ENCODE results near the gene FUT3. TPM values are rescaled to one million over a fixed set of nuclear protein-coding genes. Genes with fewer than 3 reads are reported as not detected.

The FUT3 gene
- total RNA-seq, 1 experiment from 2014 or later: 2.6 TPM

- H3K9ac ChIP-seq (ENCODE audit: low read length): peak overlapping the region; percentile 96
- H3K4me2 ChIP-seq (ENCODE audit: low read length): peak overlapping the region; percentile 96
- intact Hi-C loops (cut with micrococcal nuclease): loop anchor here (1.0 to 2.0 kb wide), 2 partner anchors 22 to 78 kb away; partner anchors contain the start of gene VMAC
- H3K27ac ChIP-seq (ENCODE audit: low read depth, low read length): peak overlapping the region; percentile 92
- peaks cover 15 to 38% of the 10 kb centered on the region in 2 experiments for H3K4me1 ChIP-seq (ENCODE audit: control insufficient read depth in 1 of 2, insufficient read depth in 2 of 2, low read length in 2 of 2)
- RAD21 ChIA-PET (ENCODE audit: low non-redundant PET in 1 of 2, low total read pairs in 2 of 2, uncharacterized antibody in 2 of 2, unreplicated experiment in 2 of 2): no interaction called here
- no peaks in the 10 kb centered on the region for H3K36me3 ChIP-seq (ENCODE audit: control insufficient read depth in 1 of 2, insufficient read depth in 2 of 2, low read length in 2 of 2)
- ATAC-seq (peak; percentile 26), DNase-seq (ENCODE audit: low read depth, low spot score) (peak; percentile 74)
- POLR2A ChIA-PET: interaction anchor here (2.4 to 2.9 kb wide), 4 partner anchors 14 to 77 kb away, joined by 14 to 34 read pairs (median 25); partner anchors contain the start of genes DUS3L, FUT6, NDUFA11 and NRTN
- no peaks in the 10 kb centered on the region for H3K27me3 ChIP-seq (ENCODE audit: insufficient read depth, low read length)
- no peaks in the 10 kb centered on the region for H3K79me2 ChIP-seq (ENCODE audit: insufficient read depth, low read length)
- H3K9me3 ChIP-seq (ENCODE audit: control insufficient read depth in 1 of 2, insufficient read depth in 1 of 2, low read depth in 1 of 2, low read length in 2 of 2): no peaks in the 10 kb centered on the region
- TF ChIP-seq CTCF (IDR thresholded peaks at IDR 0.05 in 2 of 3, conservative IDR thresholded peaks at IDR 0.05 in 1 of 3; ENCODE audit: borderline replicate concordance in 1 of 3, insufficient read depth in 1 of 3, low read depth in 2 of 3, low read length in 2 of 3) (peak in 2 of 3 experiments; percentile 59 to 63; a peak in 5 of 6 replicates), SIN3A (IDR thresholded peaks at IDR 0.05; ENCODE audit: low read depth) (no peak), RAD21 (IDR thresholded peaks at IDR 0.05; ENCODE audit: low read depth) (peak; percentile 38; the same call in 1 of the 2 replicates), CBX3 (IDR thresholded peaks at IDR 0.05; ENCODE audit: low read depth) (no peak), ELF1 (IDR thresholded peaks at IDR 0.05; ENCODE audit: borderline replicate concordance, low read depth) (no peak), CEBPB (IDR thresholded peaks at IDR 0.05; ENCODE audit: low read depth) (no peak)
- no peaks in the 10 kb centered on the region for H3K9me2 ChIP-seq (ENCODE audit: insufficient read depth)
- H4K20me1 ChIP-seq (ENCODE audit: insufficient read depth): no peaks in the 10 kb centered on the region
- peak overlapping the region; percentile 56 to 59 for H3K4me3 ChIP-seq (replicated peaks in 1 of 2; ENCODE audit: low read depth in 1 of 2, low read length in 2 of 2)
- no peak overlapping the region for H2AFZ ChIP-seq (ENCODE audit: low read depth, low read length, poor library complexity, severe bottlenecking)
- BruUV-seq (replicated peaks): no TSS peak
- CTCF ChIA-PET: interaction anchor here (1.0 to 3.6 kb wide), 3 partner anchors 16 to 77 kb away, joined by 3 to 49 read pairs (median 7); partner anchors contain the start of genes NDUFA11, NRTN and VMAC
Measured at GRCh38 chr19:5826531-5827341, 24.5 kb downstream of the FUT3 start.

Measured in HCT116 (cell line).